ENCODE data around the gene MYOZ3.

DNA sequence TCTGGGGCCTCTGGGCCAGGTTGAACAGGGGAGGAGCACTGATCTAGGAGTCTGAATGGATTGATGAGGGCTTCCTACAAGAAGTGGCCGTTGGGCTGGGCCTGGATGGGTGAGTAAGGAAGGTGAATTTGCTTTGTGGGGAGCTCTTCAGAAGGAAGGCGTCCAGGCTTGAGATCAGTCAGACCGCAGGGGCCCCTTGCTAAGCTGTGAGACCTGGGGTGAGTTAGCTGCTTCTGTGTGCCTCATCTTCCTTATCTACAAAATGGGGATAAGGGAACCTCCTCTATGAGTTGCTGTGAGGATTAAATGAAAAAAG is 21.7 kb upstream of the MYOZ3 start:
- TF ChIP-seq EZH2phosphoT487 (IDR thresholded peaks at IDR 0.05; ENCODE audit: low read depth, severe bottlenecking, unreplicated experiment) (no peak), EZH2 (IDR thresholded peaks at IDR 0.05; ENCODE audit: borderline replicate concordance) (no peak)
- TF ChIP-seq, protein P1, sequence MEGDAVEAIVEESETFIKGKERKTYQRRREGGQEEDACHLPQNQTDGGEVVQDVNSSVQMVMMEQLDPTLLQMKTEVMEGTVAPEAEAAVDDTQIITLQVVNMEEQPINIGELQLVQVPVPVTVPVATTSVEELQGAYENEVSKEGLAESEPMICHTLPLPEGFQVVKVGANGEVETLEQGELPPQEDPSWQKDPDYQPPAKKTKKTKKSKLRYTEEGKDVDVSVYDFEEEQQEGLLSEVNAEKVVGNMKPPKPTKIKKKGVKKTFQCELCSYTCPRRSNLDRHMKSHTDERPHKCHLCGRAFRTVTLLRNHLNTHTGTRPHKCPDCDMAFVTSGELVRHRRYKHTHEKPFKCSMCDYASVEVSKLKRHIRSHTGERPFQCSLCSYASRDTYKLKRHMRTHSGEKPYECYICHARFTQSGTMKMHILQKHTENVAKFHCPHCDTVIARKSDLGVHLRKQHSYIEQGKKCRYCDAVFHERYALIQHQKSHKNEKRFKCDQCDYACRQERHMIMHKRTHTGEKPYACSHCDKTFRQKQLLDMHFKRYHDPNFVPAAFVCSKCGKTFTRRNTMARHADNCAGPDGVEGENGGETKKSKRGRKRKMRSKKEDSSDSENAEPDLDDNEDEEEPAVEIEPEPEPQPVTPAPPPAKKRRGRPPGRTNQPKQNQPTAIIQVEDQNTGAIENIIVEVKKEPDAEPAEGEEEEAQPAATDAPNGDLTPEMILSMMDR (IDR thresholded peaks at IDR 0.05; ENCODE audit: poor library complexity), result no peak

All from hepatocyte (in vitro differentiated cells).